Endodermal cell (in vitro differentiated cells): ENCODE results near the gene MPZL1. TPM values are rescaled to one million over a fixed set of nuclear protein-coding genes. Genes with fewer than 3 reads are reported as not detected.
A peak's percentile ranks its signal among the peaks of the same experiment; 100 is the strongest.
"Not testable (repeated sequence)": the region's sequence is repeated elsewhere in the genome, so short reads cannot be mapped to it uniquely, and the experiment has no call there.

ENCODE experiments used
- DNase-seq: peaks from one replicate; pipeline ENCODE4 v3.0.0-alpha.2; 2017
- H3K27ac ChIP-seq: 2 replicates; pipeline ENCODE4 v1.5.1; 2013; ENCODE audit warnings: mild to moderate bottlenecking, low read depth, low read length, moderate library complexity
- H3K27me3 ChIP-seq: 2 replicates; pipeline ENCODE4 v1.6.1; 2013; ENCODE audit warnings: mild to moderate bottlenecking, low read length, moderate library complexity; ENCODE audit not compliant: insufficient read depth, control insufficient read depth, poor library complexity, severe bottlenecking
- H3K36me3 ChIP-seq: 2 replicates; pipeline ENCODE4 v1.7.0; 2013; ENCODE audit warnings: mild to moderate bottlenecking, low read length, moderate library complexity; ENCODE audit not compliant: control insufficient read depth, insufficient read depth
- H3K4me1 ChIP-seq: one replicate; pipeline ENCODE4 v1.7.0; 2013; ENCODE audit warnings: low read length; ENCODE audit not compliant: control insufficient read depth, insufficient read depth
- H3K4me3 ChIP-seq: 2 replicates; pipeline ENCODE4 v1.5.1; 2013; ENCODE audit warnings: mild to moderate bottlenecking, low read length, moderate library complexity
- H3K9ac ChIP-seq: 2 replicates; pipeline ENCODE4 v1.6.1; 2013; ENCODE audit warnings: mild to moderate bottlenecking, low read length, moderate library complexity; ENCODE audit not compliant: poor library complexity, severe bottlenecking; ENCODE audit errors: extremely low read depth
- H3K9me3 ChIP-seq: 2 replicates; pipeline ENCODE4 v1.6.1; 2013; ENCODE audit warnings: mild to moderate bottlenecking, low read length, moderate library complexity; ENCODE audit not compliant: control insufficient read depth
- H3K27ac Mint-ChIP-seq: 2 replicates; pipeline ENCODE4 v1.8.0; 2020; ENCODE audit warnings: mixed read lengths
- H3K27me3 Mint-ChIP-seq: 2 replicates; pipeline ENCODE4 v1.8.0; 2021; ENCODE audit warnings: mild to moderate bottlenecking, mixed read lengths; ENCODE audit not compliant: insufficient read depth
- H3K36me3 Mint-ChIP-seq: 2 replicates; pipeline ENCODE4 v1.8.0; 2020; ENCODE audit warnings: low read depth, mixed read lengths
- H3K4me1 Mint-ChIP-seq: 2 replicates; pipeline ENCODE4 v1.8.0; 2020; ENCODE audit warnings: mixed read lengths
- H3K4me3 Mint-ChIP-seq: 2 replicates; pipeline ENCODE4 v1.8.0; 2020; ENCODE audit warnings: mild to moderate bottlenecking, moderate library complexity, mixed read lengths
- H3K9me3 Mint-ChIP-seq: 2 replicates; pipeline ENCODE4 v1.8.0; 2020; ENCODE audit warnings: mild to moderate bottlenecking, mixed read lengths
- WGBS, 2 experiments: methylation state at CpG; one replicate each; pipeline versions ENCODE4 v1.1.5 to v1.1.7; 2013; ENCODE audit warnings: missing lambda C conversion rate in 2 of 2, mixed read lengths in 1 of 2; ENCODE audit not compliant: insufficient coverage in 1 of 2, insufficient read length in 1 of 2; 5-methylcytosine and 5-hydroxymethylcytosine counted together
- total RNA-seq, 2 donors: library from RNA; stranded (reverse); fragmentation: NEBNext Ultra II Directional in 1 of 2; extraction: Animal tissue kit (Norgen Biotek cat#: 25700) in 1 of 2; gene quantifications; 2 replicates in 1 of 2; 3 replicates in 1 of 2; pipeline ENCODE4 v1.2.1, GENCODE V29; 2021
- TF ChIP-seq, protein P1 (sequence below): fragments of 200-600 bp; sonication (generic); conservative IDR thresholded peaks from 2 replicates; pipeline ENCODE4 v1.5.0; 2021; ENCODE audit warnings: antibody characterized with exemption, mild to moderate bottlenecking

The MPZL1 gene
- total RNA-seq, 2 donors from 2014 or later, result 111 to 114 TPM

DNA sequence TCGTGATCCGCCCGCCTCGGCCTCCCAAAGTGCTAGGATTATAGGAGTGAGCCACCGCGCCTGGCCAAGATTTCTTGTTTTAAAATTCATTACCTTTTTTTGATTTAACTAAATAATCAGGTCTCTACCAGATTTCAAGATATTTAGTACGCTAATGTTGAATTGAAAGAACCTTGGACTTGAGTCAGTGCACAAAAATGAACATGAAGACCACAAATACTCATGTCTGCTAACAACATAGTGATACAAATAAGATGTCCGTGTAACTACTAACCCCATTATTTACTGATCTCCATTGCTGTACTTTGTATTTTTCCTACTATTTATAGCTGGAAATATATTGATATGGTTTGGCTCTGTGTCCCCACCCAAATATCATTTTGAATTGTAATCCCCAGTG lies 16.4 kb downstream of the MPZL1 start:
- WGBS, 2 experiments, result 85 to 95% methylated on average over 7 to 8 of the region's 8 CpGs
- peaks cover 24% of the 10 kb centered on the region for H3K27me3 Mint-ChIP-seq
- H3K9me3 Mint-ChIP-seq, result peaks cover 8% of the 10 kb centered on the region
- peaks cover 13% of the 10 kb centered on the region for H3K9me3 ChIP-seq
- no peak overlapping the region for H3K27ac ChIP-seq
- H3K4me1 Mint-ChIP-seq, result peaks cover 26% of the 10 kb centered on the region
- H3K36me3 Mint-ChIP-seq, result peaks cover 17% of the 10 kb centered on the region
- peaks cover 33% of the 10 kb centered on the region for H3K27me3 ChIP-seq
- H3K4me1 ChIP-seq, result no peaks in the 10 kb centered on the region
- no peak for DNase-seq
- peaks cover 6% of the 10 kb centered on the region for H3K36me3 ChIP-seq
- H3K27ac Mint-ChIP-seq, result no peak overlapping the region
- no peak overlapping the region for H3K4me3 Mint-ChIP-seq
- no peak overlapping the region for H3K9ac ChIP-seq
- no peak overlapping the region for H3K4me3 ChIP-seq
- TF ChIP-seq, protein P1, sequence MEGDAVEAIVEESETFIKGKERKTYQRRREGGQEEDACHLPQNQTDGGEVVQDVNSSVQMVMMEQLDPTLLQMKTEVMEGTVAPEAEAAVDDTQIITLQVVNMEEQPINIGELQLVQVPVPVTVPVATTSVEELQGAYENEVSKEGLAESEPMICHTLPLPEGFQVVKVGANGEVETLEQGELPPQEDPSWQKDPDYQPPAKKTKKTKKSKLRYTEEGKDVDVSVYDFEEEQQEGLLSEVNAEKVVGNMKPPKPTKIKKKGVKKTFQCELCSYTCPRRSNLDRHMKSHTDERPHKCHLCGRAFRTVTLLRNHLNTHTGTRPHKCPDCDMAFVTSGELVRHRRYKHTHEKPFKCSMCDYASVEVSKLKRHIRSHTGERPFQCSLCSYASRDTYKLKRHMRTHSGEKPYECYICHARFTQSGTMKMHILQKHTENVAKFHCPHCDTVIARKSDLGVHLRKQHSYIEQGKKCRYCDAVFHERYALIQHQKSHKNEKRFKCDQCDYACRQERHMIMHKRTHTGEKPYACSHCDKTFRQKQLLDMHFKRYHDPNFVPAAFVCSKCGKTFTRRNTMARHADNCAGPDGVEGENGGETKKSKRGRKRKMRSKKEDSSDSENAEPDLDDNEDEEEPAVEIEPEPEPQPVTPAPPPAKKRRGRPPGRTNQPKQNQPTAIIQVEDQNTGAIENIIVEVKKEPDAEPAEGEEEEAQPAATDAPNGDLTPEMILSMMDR, result no peak

- no peak overlapping the region for H3K9ac ChIP-seq
- DNase-seq, result no peak
- Mint-ChIP-seq H3K27ac (peak overlapping the region; percentile 2), H3K36me3 (peaks cover 10% of the 10 kb centered on the region), H3K27me3 (peaks cover 11% of the 10 kb centered on the region), H3K4me3 (no peak overlapping the region), H3K4me1 (peaks cover 37% of the 10 kb centered on the region), H3K9me3 (peaks cover 8% of the 10 kb centered on the region)
- no peaks in the 10 kb centered on the region for H3K4me1 ChIP-seq
- peaks cover 33% of the 10 kb centered on the region for H3K27me3 ChIP-seq
- peaks cover 13% of the 10 kb centered on the region for H3K9me3 ChIP-seq
- no peak overlapping the region for H3K4me3 ChIP-seq
- H3K36me3 ChIP-seq, result peaks cover 5% of the 10 kb centered on the region
- H3K27ac ChIP-seq, result no peak overlapping the region
- WGBS, 2 experiments, result 84 to 86% methylated on average over 3 of the region's 3 CpGs
- TF ChIP-seq, protein P1, result no peak
Measured at GRCh38 chr1:167739752-167740151, 18.0 kb downstream of the MPZL1 start.

DNA sequence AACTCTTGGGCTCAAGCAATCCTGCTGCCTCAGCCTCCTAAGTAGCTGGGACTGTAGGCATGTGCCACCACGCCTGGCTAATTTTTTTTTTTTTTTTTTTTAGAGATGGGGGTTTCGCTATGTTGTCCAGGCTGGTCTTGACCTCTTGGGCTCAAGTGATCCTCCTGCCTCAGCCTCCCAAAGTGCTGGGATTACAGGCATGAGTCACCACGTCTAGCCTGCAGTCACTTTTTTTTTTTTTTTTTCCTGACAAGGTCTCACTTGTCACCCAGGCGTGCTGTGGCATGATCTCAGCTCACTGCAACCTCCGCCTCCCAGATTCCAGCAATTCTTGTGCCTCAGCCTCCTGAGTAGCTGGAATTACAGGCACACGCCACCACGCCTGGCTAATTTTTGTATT lies 19.3 kb downstream of the MPZL1 start:
- WGBS, 2 experiments, result 92 to 95% methylated on average over 5 to 7 of the region's 7 CpGs
- not testable (repeated sequence) for DNase-seq

GRCh38 chr1:167742392-167743057 lies 20.7 kb downstream of the MPZL1 start:
- H3K4me3 ChIP-seq, H3K4me1 ChIP-seq, H3K9me3 Mint-ChIP-seq, H3K9ac ChIP-seq, H3K27ac ChIP-seq, H3K36me3 ChIP-seq, DNase-seq, H3K4me3 Mint-ChIP-seq: not testable (repeated sequence)
- H3K27me3 ChIP-seq, result peaks cover 20% of the 10 kb centered on the region
- Mint-ChIP-seq H3K27ac (peak overlapping the region; percentile 66), H3K27me3 (peaks cover 10% of the 10 kb centered on the region), H3K36me3 (peaks cover 10% of the 10 kb centered on the region), H3K4me1 (peaks cover 44% of the 10 kb centered on the region)
- peaks cover 12% of the 10 kb centered on the region for H3K9me3 ChIP-seq
- WGBS, 2 experiments, result 92 to 100% methylated on average over 1 of the region's 1 CpG

More for the DNA sequence above, 19.3 kb downstream of the MPZL1 start:
- H3K36me3 ChIP-seq, H3K4me1 ChIP-seq, H3K4me3 Mint-ChIP-seq, H3K27ac Mint-ChIP-seq, H3K9ac ChIP-seq, H3K4me3 ChIP-seq, H3K27ac ChIP-seq, H3K9me3 Mint-ChIP-seq: not testable (repeated sequence)
- peaks cover 33% of the 10 kb centered on the region for H3K27me3 ChIP-seq
- H3K36me3 Mint-ChIP-seq, result peaks cover 10% of the 10 kb centered on the region
- peaks cover 10% of the 10 kb centered on the region for H3K27me3 Mint-ChIP-seq
- H3K4me1 Mint-ChIP-seq, result peaks cover 40% of the 10 kb centered on the region
- H3K9me3 ChIP-seq, result peaks cover 13% of the 10 kb centered on the region
